GM12878 (cell line): ENCODE data around the gene SEMA3B. TPM values are rescaled to one million over a fixed set of nuclear protein-coding genes. Genes with fewer than 3 reads are reported as not detected.

Experiments
- ATAC-seq: fragments of 200-7000 bp; cut with Tn5 transposase; 3 replicates; pipeline ENCODE4 v1.9.1; 2020; ENCODE audit warnings: mild to moderate bottlenecking, moderate library complexity
- BruUV-seq: library from RNA; stranded (reverse); fragments of 400-500 nt; replicated peaks from 2 replicates; lab custom pipeline; 2021; lab: Mats Ljungman, UMichigan
- CTCF ChIA-PET: fragments of 300-600 bp; sonication (Branson Sonifier 250); formaldehyde crosslinking; extraction: SDS; loops from one replicate; lab custom pipeline; 2021; ENCODE audit warnings: inconsistent platforms; lab: Yijun Ruan, JAX
- POLR2A ChIA-PET: fragments of 350-600 bp; formaldehyde crosslinking; extraction: SDS; loops from one replicate; lab custom pipeline; 2021; ENCODE audit warnings: inconsistent platforms; lab: Charles Lee
- RAD21 ChIA-PET: fragments of 300-600 bp; sonication (Branson Sonifier 250); formaldehyde crosslinking; loops from one replicate; lab custom pipeline; 2023; ENCODE audit warnings: antibody characterized with exemption; ENCODE audit not compliant: unreplicated experiment; lab: Charles Lee
- SMC1A ChIA-PET: fragments of 300-600 bp; sonication (Branson Sonifier 250); formaldehyde crosslinking; loops from one replicate; lab custom pipeline; 2023; ENCODE audit not compliant: unreplicated experiment, uncharacterized antibody; lab: Charles Lee
- DNase-seq: peaks from one replicate; pipeline ENCODE4 v3.0.0-alpha.2; 2011; ENCODE audit warnings: low read depth, low spot score
- FAIRE-seq: peaks from 3 replicates; lab custom pipeline; 2011; peaks lifted over from hg19 to GRCh38; lab: Jason Lieb, UNC
- H2AFZ ChIP-seq: 2 replicates; pipeline ENCODE4 v1.6.0; 2011; ENCODE audit warnings: low read depth, low read length, control low read depth; ENCODE audit not compliant: control insufficient read depth
- H3K27ac ChIP-seq: 2 replicates; pipeline ENCODE4 v1.5.1; 2011; ENCODE audit warnings: control low read depth; ENCODE audit not compliant: control insufficient read depth, insufficient read depth
- H3K27me3 ChIP-seq, 2 experiments: replicated peaks in 1 of 2; 2 replicates each; pipeline versions ENCODE4 v1.6.0 to v1.6.1; 2011; ENCODE audit warnings: low read length in 1 of 2; ENCODE audit not compliant: control insufficient read depth in 2 of 2, insufficient read depth in 2 of 2
- H3K36me3 ChIP-seq, 2 experiments: 2 replicates each; pipeline ENCODE4 v1.5.1; 2011; ENCODE audit warnings: low read length in 1 of 2; ENCODE audit not compliant: control insufficient read depth in 2 of 2, insufficient read depth in 2 of 2
- H3K4me1 ChIP-seq: 2 replicates; pipeline ENCODE4 v1.6.1; 2011; ENCODE audit warnings: mild to moderate bottlenecking, low read length, moderate library complexity, mixed read lengths; ENCODE audit not compliant: control insufficient read depth, insufficient read depth
- H3K4me2 ChIP-seq: 2 replicates; pipeline ENCODE4 v1.6.0; 2011; ENCODE audit warnings: control low read depth; ENCODE audit not compliant: control insufficient read depth, insufficient read depth
- H3K4me3 ChIP-seq: fragments of 200-600 bp; sonication (generic); 2 replicates; pipeline ENCODE4 v1.5.1; 2016
- H3K79me2 ChIP-seq: 2 replicates; pipeline ENCODE4 v1.6.0; 2011; ENCODE audit warnings: low read length; ENCODE audit not compliant: control insufficient read depth, insufficient read depth
- H3K9ac ChIP-seq: 2 replicates; pipeline ENCODE4 v1.8.0; 2011; ENCODE audit warnings: low read length, control low read depth, mixed read lengths; ENCODE audit not compliant: control insufficient read depth, insufficient read depth
- H3K9me3 ChIP-seq: replicated peaks from 3 replicates; pipeline ENCODE4 v1.5.1; 2011; ENCODE audit warnings: mild to moderate bottlenecking, low read length; ENCODE audit not compliant: control insufficient read depth, insufficient read depth
- H4K20me1 ChIP-seq: 2 replicates; pipeline ENCODE4 v1.6.0; 2011; ENCODE audit not compliant: control insufficient read depth, insufficient read depth
- IKZF1 ChIP-seq: fragments of 450-650 bp; conservative IDR thresholded peaks from 2 replicates; pipeline ENCODE4 v1.6.1; 2017; ENCODE audit warnings: antibody characterized with exemption, mild to moderate bottlenecking
- NR2F1 ChIP-seq: fragments of 450-650 bp; conservative IDR thresholded peaks from 2 replicates; pipeline ENCODE4 v1.6.1; 2017; ENCODE audit warnings: mild to moderate bottlenecking
- RAD21 ChIP-seq: IDR thresholded peaks from 2 replicates; pipeline ENCODE4 v1.6.1; 2011; ENCODE audit warnings: mild to moderate bottlenecking, low read depth, low read length, moderate library complexity; ENCODE audit not compliant: insufficient read depth
- SMC3 ChIP-seq: IDR thresholded peaks from 2 replicates; pipeline ENCODE4 v1.6.1; 2011; ENCODE audit warnings: low read length, improper control_type of control experiment, borderline replicate concordance
- SUZ12 ChIP-seq: fragments of 200-600 bp; sonication (generic); IDR thresholded peaks from one replicate; pipeline ENCODE4 v1.6.1; 2018; ENCODE audit warnings: antibody characterized with exemption, mild to moderate bottlenecking; ENCODE audit not compliant: unreplicated experiment
- YY1 ChIP-seq: IDR thresholded peaks from 2 replicates; pipeline ENCODE4 v1.6.1; 2011; ENCODE audit warnings: low read depth, mild to moderate bottlenecking, low read length
- WGBS: methylation state at CpG from one replicate; pipeline ENCODE4 v1.1.6; 2016; ENCODE audit warnings: low lambda C conversion rate; ENCODE audit not compliant: insufficient replicate concordance, insufficient coverage; ENCODE audit errors: missing lambda C conversion rate; 5-methylcytosine and 5-hydroxymethylcytosine counted together
- in situ Hi-C: fragments of 300-500 bp; cut with MboI; formaldehyde crosslinking; loops from 9 replicates; pipeline ENCODE4 v1.14.3; 2018; ENCODE audit warnings: mixed read lengths
- intact Hi-C: fragments of 100-400 bp; cut with micrococcal nuclease; formaldehyde crosslinking; loops from one replicate; pipeline ENCODE4 v1.14.2; 2022; ENCODE audit not compliant: unreplicated experiment
- polyA plus RNA-seq, 11 experiments: library from polyadenylated mRNA; depleted of rRNA in 4 of 11; unstranded in 6 of 11; stranded (reverse) in 5 of 11; fragments of >200 nt; fragmentation: Nextera tagmentation in 4 of 11; fragmentation: Illumina TruSeq in 1 of 11; extraction: Ambion mirVana in 4 of 11; extraction: Trizol in 1 of 11; gene quantifications; 1 replicate in 1 of 11; 2 replicates in 10 of 11; pipeline versions ENCODE4 v1.2.1 to v1.2.3, GENCODE V29; 2011 to 2016; ENCODE audit warnings: inconsistent platforms in 2 of 11, missing spikeins in 2 of 11, low read depth in 1 of 11
- total RNA-seq, 4 experiments: library from RNA; depleted of rRNA in 3 of 4; stranded (reverse); fragments of >200 nt in 3 of 4; fragmentation: Illumina TruSeq in 1 of 4; extraction: Trizol in 1 of 4; gene quantifications; 2 replicates each; pipeline versions ENCODE4 v1.2.1 to v1.2.3, GENCODE V29; 2013 to 2021
- TF ChIP-seq, protein P1 (sequence below), 3 experiments: IDR thresholded peaks in 2 of 3; conservative IDR thresholded peaks in 1 of 3; 2 replicates each; pipeline ENCODE4 v1.5.1; 2011; ENCODE audit warnings: low read depth in 3 of 3, low read length in 3 of 3, mild to moderate bottlenecking in 3 of 3, control low read depth in 2 of 3, moderate library complexity in 2 of 3, inconsistent platforms in 1 of 3, mixed read lengths in 1 of 3; ENCODE audit not compliant: control insufficient read depth in 2 of 3, insufficient read depth in 1 of 3; ENCODE audit errors: extremely low read depth in 1 of 3

SEMA3B gene
- total and polyA plus RNA-seq, 10 of the 15 experiments (the other 5 are each of a cell fraction or from before 2014, with no cell fraction given): 0.06 to 0.59 (median 0.14) TPM; not detected in 2

DNA sequence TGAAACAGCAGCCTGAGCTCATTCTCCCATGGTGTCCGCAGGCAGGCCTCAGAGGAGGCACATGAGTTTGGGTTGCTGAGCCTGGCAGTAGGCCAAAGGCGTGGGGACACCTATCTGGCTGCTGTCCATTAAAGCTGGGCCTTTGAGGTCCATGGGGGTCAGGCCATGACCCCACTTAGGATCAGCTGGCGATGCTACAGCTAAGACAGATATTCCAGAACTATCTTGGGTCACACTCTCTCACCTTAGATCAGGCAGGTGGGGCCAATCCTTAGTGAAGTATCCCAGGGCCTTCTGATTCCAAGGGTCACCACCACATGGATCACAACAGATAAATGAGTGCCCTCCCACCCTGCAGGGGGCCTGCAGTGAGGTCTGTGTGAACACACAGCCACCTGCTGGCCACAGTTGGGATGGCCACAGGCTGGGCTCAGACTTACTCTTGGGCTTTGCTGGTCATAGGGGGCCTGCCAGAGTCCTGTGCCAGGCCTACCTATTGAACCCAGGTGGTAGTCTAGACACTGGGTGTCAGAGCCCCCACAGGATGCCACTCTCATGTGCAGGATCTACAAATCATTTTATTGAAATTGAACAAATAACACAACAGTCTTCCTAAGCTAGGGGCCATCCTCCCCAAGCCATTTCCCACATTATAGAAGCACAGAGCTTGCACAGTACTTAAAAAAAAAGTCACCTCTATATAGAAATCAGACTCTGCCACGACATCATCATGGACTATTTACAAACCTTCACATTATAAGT is 55.6 kb downstream of the SEMA3B start:
- FAIRE-seq (no peak), DNase-seq (no peak), ATAC-seq (peak; percentile 51)
- Histone ChIP-seq H4K20me1 (no peaks in the 10 kb centered on the region), H3K27ac (no peak overlapping the region), H3K27me3 (no peaks in the 10 kb centered on the region), H3K79me2 (peaks cover 19% of the 10 kb centered on the region), H3K9ac (no peak overlapping the region), H3K4me1 (peaks cover 17% of the 10 kb centered on the region), H3K4me3 (no peak overlapping the region), H3K4me2 (no peak overlapping the region), H3K36me3 (peaks cover 2 to 7% of the 10 kb centered on the region in 2 experiments; a peak in 3 of 4 replicates), H2AFZ (no peak overlapping the region), H3K9me3 (no peaks in the 10 kb centered on the region)
- 50% methylated on average over 4 of the region's 4 CpGs for WGBS
- intact Hi-C loops: loop anchor here (1.0 kb wide), 2 partner anchors 50 to 97 kb away; no protein-coding TSS in a partner anchor
- 0 out of 2 replicates have a peak, but pooled peaks have one; percentile 26 for TF ChIP-seq NR2F1
- no peak for TF ChIP-seq YY1
- TF ChIP-seq SMC3: peak; percentile 49
- 0 out of 2 replicates have a peak, but pooled peaks have one; percentile 21 for TF ChIP-seq IKZF1
- TF ChIP-seq SUZ12: no peak
- TF ChIP-seq, protein P1, sequence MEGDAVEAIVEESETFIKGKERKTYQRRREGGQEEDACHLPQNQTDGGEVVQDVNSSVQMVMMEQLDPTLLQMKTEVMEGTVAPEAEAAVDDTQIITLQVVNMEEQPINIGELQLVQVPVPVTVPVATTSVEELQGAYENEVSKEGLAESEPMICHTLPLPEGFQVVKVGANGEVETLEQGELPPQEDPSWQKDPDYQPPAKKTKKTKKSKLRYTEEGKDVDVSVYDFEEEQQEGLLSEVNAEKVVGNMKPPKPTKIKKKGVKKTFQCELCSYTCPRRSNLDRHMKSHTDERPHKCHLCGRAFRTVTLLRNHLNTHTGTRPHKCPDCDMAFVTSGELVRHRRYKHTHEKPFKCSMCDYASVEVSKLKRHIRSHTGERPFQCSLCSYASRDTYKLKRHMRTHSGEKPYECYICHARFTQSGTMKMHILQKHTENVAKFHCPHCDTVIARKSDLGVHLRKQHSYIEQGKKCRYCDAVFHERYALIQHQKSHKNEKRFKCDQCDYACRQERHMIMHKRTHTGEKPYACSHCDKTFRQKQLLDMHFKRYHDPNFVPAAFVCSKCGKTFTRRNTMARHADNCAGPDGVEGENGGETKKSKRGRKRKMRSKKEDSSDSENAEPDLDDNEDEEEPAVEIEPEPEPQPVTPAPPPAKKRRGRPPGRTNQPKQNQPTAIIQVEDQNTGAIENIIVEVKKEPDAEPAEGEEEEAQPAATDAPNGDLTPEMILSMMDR (IDR thresholded peaks at IDR 0.05 in 2 of 3, conservative IDR thresholded peaks at IDR 0.05 in 1 of 3; ENCODE audit: control insufficient read depth in 2 of 3, extremely low read depth in 1 of 3, insufficient read depth in 1 of 3, low read depth in 3 of 3, low read length in 3 of 3): peak; percentile 77 to 83 (median 80)
- peak; percentile 66 for TF ChIP-seq RAD21
- RAD21 ChIA-PET: interaction anchor here (0.7 to 2.3 kb wide), 5 partner anchors 13 to 46 kb away, joined by 3 to 6 read pairs (median 3); partner anchors contain the start of genes IFRD2 and LSMEM2
- POLR2A ChIA-PET: interaction anchor here (1.0 kb wide), 1 partner anchor 12 kb away, joined by 3 read pairs; no protein-coding TSS in a partner anchor
- no TSS peak for BruUV-seq
- CTCF ChIA-PET: interaction anchor here (0.5 to 5.1 kb wide), 17 partner anchors 9 to 218 kb away, joined by 3 to 72 read pairs (median 5); partner anchors contain the start of genes HYAL1, HYAL3, IFRD2 and LSMEM2
- in situ Hi-C loops: no loop called here
- SMC1A ChIA-PET: interaction anchor here (1.0 kb wide), 1 partner anchor 25 kb away, joined by 3 read pairs; the partner anchor contains the start of genes HYAL3 and NAA80
